H9 (cell line): ENCODE results near the gene GRIK3. TPM values are rescaled to one million over a fixed set of nuclear protein-coding genes. Genes with fewer than 3 reads are reported as not detected.

Source experiments
- DNase-seq: peaks from one replicate; pipeline ENCODE4 v3.0.0-alpha.2; 2017
- H2AFZ ChIP-seq: one replicate; pipeline ENCODE4 v1.6.1; 2013; ENCODE audit warnings: mild to moderate bottlenecking, low read length, control low read depth, moderate library complexity
- H2AK5ac ChIP-seq: 2 replicates; pipeline ENCODE4 v1.6.1; 2013; ENCODE audit warnings: low read length, control low read depth, mixed read lengths; ENCODE audit not compliant: insufficient read length
- H2BK120ac ChIP-seq: one replicate; pipeline ENCODE4 v1.6.1; 2013; ENCODE audit warnings: low read depth, mild to moderate bottlenecking, low read length, control low read depth, inconsistent platforms; ENCODE audit not compliant: poor library complexity, severe bottlenecking
- H2BK12ac ChIP-seq: 2 replicates; pipeline ENCODE4 v1.6.1; 2013; ENCODE audit warnings: low read length, control low read depth, mixed read lengths, low read depth; ENCODE audit not compliant: insufficient read length
- H2BK15ac ChIP-seq: 2 replicates; pipeline ENCODE4 v1.6.1; 2013; ENCODE audit warnings: low read depth, low read length, control low read depth
- H2BK20ac ChIP-seq: one replicate; pipeline ENCODE4 v1.6.1; 2013; ENCODE audit warnings: low read depth, mild to moderate bottlenecking, low read length, control low read depth, inconsistent platforms; ENCODE audit not compliant: poor library complexity, severe bottlenecking
- H2BK5ac ChIP-seq: 2 replicates; pipeline ENCODE4 v1.6.1; 2013; ENCODE audit warnings: low read length, control low read depth, mixed read lengths; ENCODE audit not compliant: insufficient read length
- H3K14ac ChIP-seq: 2 replicates; pipeline ENCODE4 v1.6.1; 2013; ENCODE audit warnings: low read length, control low read depth; ENCODE audit not compliant: insufficient read depth
- H3K18ac ChIP-seq: 2 replicates; pipeline ENCODE4 v1.6.1; 2013; ENCODE audit warnings: low read depth, mild to moderate bottlenecking, mixed read lengths, low read length, control low read depth; ENCODE audit not compliant: insufficient read length
- H3K23ac ChIP-seq: 2 replicates; pipeline ENCODE4 v1.6.1; 2013; ENCODE audit warnings: low read length, control low read depth, mixed read lengths, low read depth; ENCODE audit not compliant: insufficient read length
- H3K23me2 ChIP-seq: 2 replicates; pipeline ENCODE4 v1.6.1; 2013; ENCODE audit warnings: low read depth, mild to moderate bottlenecking, mixed read lengths, low read length, control low read depth; ENCODE audit not compliant: insufficient read length, poor library complexity, severe bottlenecking
- H3K27ac ChIP-seq: 2 replicates; pipeline ENCODE4 v1.5.1; 2013; ENCODE audit warnings: low read length, control low read depth, mixed read lengths, low read depth; ENCODE audit not compliant: insufficient read length
- H3K27me3 ChIP-seq: 2 replicates; pipeline ENCODE4 v1.6.1; 2013; ENCODE audit warnings: low read length, control low read depth, inconsistent platforms; ENCODE audit not compliant: insufficient read depth
- H3K4ac ChIP-seq: 2 replicates; pipeline ENCODE4 v1.6.1; 2013; ENCODE audit warnings: low read depth, mild to moderate bottlenecking, control low read depth, inconsistent platforms, low read length, moderate library complexity
- H3K4me1 ChIP-seq: 2 replicates; pipeline ENCODE4 v1.6.1; 2013; ENCODE audit warnings: low read length, control low read depth, inconsistent platforms; ENCODE audit not compliant: insufficient read depth
- H3K4me2 ChIP-seq: 2 replicates; pipeline ENCODE4 v1.6.1; 2013; ENCODE audit warnings: low read length, control low read depth, mixed read lengths; ENCODE audit not compliant: insufficient read length, insufficient read depth
- H3K56ac ChIP-seq: 2 replicates; pipeline ENCODE4 v1.6.1; 2013; ENCODE audit warnings: low read depth, mild to moderate bottlenecking, mixed read lengths, low read length, control low read depth; ENCODE audit not compliant: insufficient read length
- H3K79me1 ChIP-seq: 2 replicates; pipeline ENCODE4 v1.6.1; 2013; ENCODE audit warnings: low read depth, mild to moderate bottlenecking, moderate library complexity, low read length, control low read depth, inconsistent platforms; ENCODE audit not compliant: insufficient read depth, poor library complexity, severe bottlenecking
- H3K79me2 ChIP-seq: 2 replicates; pipeline ENCODE4 v1.6.1; 2013; ENCODE audit warnings: low read length, control low read depth, inconsistent platforms; ENCODE audit not compliant: insufficient read depth
- H3K9ac ChIP-seq: 2 replicates; pipeline ENCODE4 v1.6.1; 2013; ENCODE audit warnings: low read length, control low read depth, mixed read lengths; ENCODE audit not compliant: insufficient read length; ENCODE audit errors: extremely low read depth
- H3K9me3 ChIP-seq: one replicate; pipeline ENCODE4 v1.6.1; 2013; ENCODE audit warnings: low read depth, low read length, inconsistent platforms; ENCODE audit not compliant: control insufficient read depth
- H3T11ph ChIP-seq: one replicate; pipeline ENCODE4 v1.6.1; 2013; ENCODE audit warnings: mild to moderate bottlenecking, low read length, control low read depth, inconsistent platforms
- H4K20me1 ChIP-seq: one replicate; pipeline ENCODE4 v1.6.1; 2013; ENCODE audit not compliant: control insufficient read depth, insufficient read length, insufficient read depth
- H4K5ac ChIP-seq: 2 replicates; pipeline ENCODE4 v1.6.1; 2013; ENCODE audit warnings: low read depth, mild to moderate bottlenecking, mixed read lengths, low read length, control low read depth; ENCODE audit not compliant: insufficient read length
- H4K8ac ChIP-seq: replicated peaks from 2 replicates; pipeline ENCODE4 v1.6.1; 2013; ENCODE audit warnings: low read length, control low read depth, mixed read lengths, low read depth; ENCODE audit not compliant: insufficient read length
- H4K91ac ChIP-seq: 2 replicates; pipeline ENCODE4 v1.6.1; 2013; ENCODE audit warnings: low read depth, mild to moderate bottlenecking, moderate library complexity, mixed read lengths, low read length, control low read depth; ENCODE audit not compliant: insufficient read length
- H3K27ac Mint-ChIP-seq, 3 experiments: 2 replicates in 2 of 3; 3 replicates in 1 of 3; pipeline ENCODE4 v1.8.0; 2020 to 2021; ENCODE audit warnings: mixed read lengths in 3 of 3, mild to moderate bottlenecking in 1 of 3, moderate library complexity in 1 of 3
- H3K27me3 Mint-ChIP-seq: 2 replicates; pipeline ENCODE4 v1.8.0; 2021; ENCODE audit warnings: low read depth, mild to moderate bottlenecking, moderate library complexity, mixed read lengths
- H3K36me3 Mint-ChIP-seq, 3 experiments: 2 replicates in 2 of 3; 3 replicates in 1 of 3; pipeline ENCODE4 v1.8.0; 2020 to 2021; ENCODE audit warnings: low read depth in 3 of 3, mixed read lengths in 3 of 3; ENCODE audit not compliant: insufficient read depth in 1 of 3
- H3K4me1 Mint-ChIP-seq, 2 experiments: 2 replicates each; pipeline ENCODE4 v1.8.0; 2020; ENCODE audit warnings: mixed read lengths in 2 of 2
- H3K4me3 Mint-ChIP-seq, 2 experiments: 2 replicates in 1 of 2; 3 replicates in 1 of 2; pipeline ENCODE4 v1.8.0; 2020 to 2021; ENCODE audit warnings: mild to moderate bottlenecking in 2 of 2, mixed read lengths in 2 of 2, moderate library complexity in 1 of 2
- H3K9me3 Mint-ChIP-seq, 2 experiments: 2 replicates in 1 of 2; 3 replicates in 1 of 2; pipeline ENCODE4 v1.8.0; 2020; ENCODE audit warnings: mild to moderate bottlenecking in 2 of 2, mixed read lengths in 2 of 2, moderate library complexity in 1 of 2
- CTCF ChIP-seq: fragments of 200-600 bp; sonication (generic); conservative IDR thresholded peaks from 3 replicates; pipeline ENCODE4 v1.8.0; 2021; ENCODE audit warnings: antibody characterized with exemption, mild to moderate bottlenecking
- WGBS: extraction: QIAGEN DNeasy Blood & Tissue Kit; methylation state at CpG from one replicate; pipeline ENCODE4 v1.1.7; 2013; ENCODE audit warnings: missing lambda C conversion rate, low lambda C conversion rate, mixed read lengths; ENCODE audit not compliant: insufficient read length; ENCODE audit errors: extremely low coverage; 5-methylcytosine and 5-hydroxymethylcytosine counted together
- total RNA-seq: library from RNA; stranded (reverse); gene quantifications from 2 replicates; pipeline ENCODE4 v1.2.1, GENCODE V29; 2021

Gene GRIK3
- total RNA-seq, 1 experiment from 2014 or later, result 1.7 TPM

- Histone ChIP-seq H2AK5ac (no peak overlapping the region), H3K9ac (no peak overlapping the region), H2BK120ac (no peak overlapping the region), H3K4me1 (no peaks in the 10 kb centered on the region), H2AFZ (no peak overlapping the region), H3K4me2 (no peak overlapping the region), H3K79me2 (no peaks in the 10 kb centered on the region), H2BK5ac (no peak overlapping the region), H3K27me3 (no peaks in the 10 kb centered on the region), H3K23ac (no peak overlapping the region), H4K91ac (no peak overlapping the region), H4K20me1 (no peaks in the 10 kb centered on the region), H4K8ac (no peak overlapping the region), H3K4ac (no peak overlapping the region), H2BK15ac (no peak overlapping the region), H3K9me3 (no peaks in the 10 kb centered on the region), H3K23me2 (no peaks in the 10 kb centered on the region), H3K56ac (no peak overlapping the region), H3K27ac (no peak overlapping the region), H3K14ac (no peak overlapping the region), H3K18ac (no peak overlapping the region), H3K79me1 (no peaks in the 10 kb centered on the region), H2BK20ac (no peak overlapping the region), H4K5ac (no peak overlapping the region), H3T11ph (no peak overlapping the region), H2BK12ac (no peak overlapping the region)
- TF ChIP-seq CTCF, result no peak
- no peak for DNase-seq
- Mint-ChIP-seq H3K4me1 (peaks cover 3 to 16% of the 10 kb centered on the region in 2 experiments), H3K4me3 (no peak overlapping the region), H3K9me3 (no peaks in the 10 kb centered on the region; a peak in 1 of 5 replicates), H3K36me3 (no peaks in the 10 kb centered on the region), H3K27ac (no peak overlapping the region), H3K27me3 (peaks cover 6% of the 10 kb centered on the region)
- no CpG with 5 or more reads among the region's 6 CpGs for WGBS
These were observed 47.9 kb downstream of the GRIK3 start for GRCh38 chr1:36986241-36986985.
